ENCODE measurements around the gene FRAT2.
"Not testable (repeated sequence)": the region's sequence is repeated elsewhere in the genome, so short reads cannot be mapped to it uniquely, and the experiment has no call there.

FRAT2 gene

DNA sequence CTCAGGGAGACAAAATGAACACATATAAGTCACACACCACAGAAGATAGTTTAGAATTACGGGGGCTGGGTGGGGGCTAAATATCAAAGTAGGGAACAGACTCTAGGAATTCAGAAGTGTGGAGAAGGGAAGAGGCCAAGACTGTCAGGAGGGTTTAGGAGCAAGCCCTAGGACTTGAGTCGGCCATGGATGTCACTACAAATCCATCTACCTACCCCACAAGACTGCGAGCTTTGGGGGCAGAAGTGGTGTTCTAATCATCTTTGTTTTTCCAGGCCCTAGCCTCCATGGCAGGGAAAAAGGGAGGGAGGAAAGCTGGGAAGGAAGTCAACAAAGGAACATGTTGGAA lies 36.3 kb downstream of the FRAT2 start:
- TF ChIP-seq, protein P1, sequence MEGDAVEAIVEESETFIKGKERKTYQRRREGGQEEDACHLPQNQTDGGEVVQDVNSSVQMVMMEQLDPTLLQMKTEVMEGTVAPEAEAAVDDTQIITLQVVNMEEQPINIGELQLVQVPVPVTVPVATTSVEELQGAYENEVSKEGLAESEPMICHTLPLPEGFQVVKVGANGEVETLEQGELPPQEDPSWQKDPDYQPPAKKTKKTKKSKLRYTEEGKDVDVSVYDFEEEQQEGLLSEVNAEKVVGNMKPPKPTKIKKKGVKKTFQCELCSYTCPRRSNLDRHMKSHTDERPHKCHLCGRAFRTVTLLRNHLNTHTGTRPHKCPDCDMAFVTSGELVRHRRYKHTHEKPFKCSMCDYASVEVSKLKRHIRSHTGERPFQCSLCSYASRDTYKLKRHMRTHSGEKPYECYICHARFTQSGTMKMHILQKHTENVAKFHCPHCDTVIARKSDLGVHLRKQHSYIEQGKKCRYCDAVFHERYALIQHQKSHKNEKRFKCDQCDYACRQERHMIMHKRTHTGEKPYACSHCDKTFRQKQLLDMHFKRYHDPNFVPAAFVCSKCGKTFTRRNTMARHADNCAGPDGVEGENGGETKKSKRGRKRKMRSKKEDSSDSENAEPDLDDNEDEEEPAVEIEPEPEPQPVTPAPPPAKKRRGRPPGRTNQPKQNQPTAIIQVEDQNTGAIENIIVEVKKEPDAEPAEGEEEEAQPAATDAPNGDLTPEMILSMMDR (IDR thresholded peaks at IDR 0.05; ENCODE audit: extremely low read depth, missing control alignments), result no peak
- DNase-seq (ENCODE audit: low spot score), result no peak

DNA sequence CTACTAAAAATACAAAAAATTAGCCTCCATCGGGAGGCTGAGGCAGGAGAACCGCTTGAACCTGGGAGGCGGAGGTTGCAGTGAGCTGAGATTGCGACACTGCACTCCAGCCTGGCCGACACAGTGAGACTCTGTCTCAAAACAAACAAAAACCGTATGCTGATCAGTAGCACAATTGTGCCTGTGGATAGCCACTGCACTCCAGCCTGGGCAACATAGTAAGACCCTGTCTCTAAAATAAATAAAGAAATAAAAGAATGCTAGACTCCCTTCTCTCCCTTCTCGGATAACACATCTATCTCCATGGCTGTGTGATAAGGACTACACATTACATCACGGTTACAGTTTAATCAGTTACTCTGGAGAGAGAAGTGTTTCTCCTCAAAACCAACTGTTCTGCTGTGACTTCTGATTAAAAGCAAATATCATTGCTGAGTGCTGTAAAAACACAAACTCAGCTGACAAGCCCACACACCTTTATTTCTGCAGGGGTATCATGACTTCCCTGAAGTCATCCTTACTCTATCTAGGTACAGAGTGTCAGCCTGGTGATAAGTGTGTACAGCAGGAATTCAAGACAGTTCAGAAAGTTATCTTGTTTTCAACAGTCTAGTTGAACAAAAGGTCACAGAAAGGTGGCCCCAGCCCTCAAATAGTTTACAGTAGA lies 36.8 kb downstream of the FRAT2 start:
- TF ChIP-seq, protein P1 (IDR thresholded peaks at IDR 0.05; ENCODE audit: extremely low read depth, missing control alignments), result no peak
- DNase-seq (ENCODE audit: low spot score), result no peak

- TF ChIP-seq, protein P1 (IDR thresholded peaks at IDR 0.05; ENCODE audit: extremely low read depth, missing control alignments), result no peak
- no peak for DNase-seq (ENCODE audit: low spot score)
Measured at GRCh38 chr10:97292862-97293198, 41.7 kb downstream of the FRAT2 start.

DNA sequence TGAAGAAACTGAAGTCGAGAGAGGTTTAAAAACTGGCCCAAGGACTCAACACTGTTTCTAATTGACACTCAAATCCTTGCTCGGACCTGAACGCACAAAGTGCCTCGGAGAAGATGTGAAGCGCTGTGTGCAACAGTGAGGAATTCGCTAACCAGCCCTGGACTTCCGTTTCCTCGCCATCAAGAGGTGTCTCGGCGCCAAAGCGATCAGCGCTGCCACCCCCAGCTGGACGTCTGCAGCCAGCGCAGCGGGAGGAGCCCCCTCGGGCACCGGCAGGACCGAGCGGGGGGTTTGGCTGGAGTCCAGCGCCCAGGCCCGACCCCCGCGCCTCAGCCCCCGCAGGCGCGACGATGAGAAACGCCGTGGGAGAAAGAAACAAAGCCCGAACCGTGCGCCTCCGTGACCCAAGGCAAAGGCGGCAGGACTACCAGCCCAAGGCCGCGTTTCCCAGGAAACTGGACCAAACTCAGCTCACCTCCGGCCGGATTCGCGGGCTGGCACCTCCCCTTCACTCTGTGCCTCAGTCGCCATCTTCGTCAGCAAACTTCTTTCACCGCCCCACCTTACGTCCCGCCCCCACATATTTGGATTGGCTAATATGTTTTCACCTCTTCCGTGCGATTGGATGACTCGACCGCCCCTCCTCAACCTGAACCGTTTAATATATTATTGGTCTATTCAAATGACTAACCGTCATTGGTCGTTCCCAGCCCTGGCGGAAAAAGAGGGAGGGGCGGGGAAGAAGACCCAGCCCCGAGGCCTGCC lies 42.2 kb downstream of the FRAT2 start, which contains the start of gene ARHGAP19:
Gene ARHGAP19, minus strand, starts transcription at position 541 of the 765 bp plus-strand sequence. Its CDS starts 10 bp downstream, at position 531.
- peak; percentile 95 for DNase-seq (ENCODE audit: low spot score)
- TF ChIP-seq, protein P1 (IDR thresholded peaks at IDR 0.05; ENCODE audit: extremely low read depth, missing control alignments), result no peak

DNA sequence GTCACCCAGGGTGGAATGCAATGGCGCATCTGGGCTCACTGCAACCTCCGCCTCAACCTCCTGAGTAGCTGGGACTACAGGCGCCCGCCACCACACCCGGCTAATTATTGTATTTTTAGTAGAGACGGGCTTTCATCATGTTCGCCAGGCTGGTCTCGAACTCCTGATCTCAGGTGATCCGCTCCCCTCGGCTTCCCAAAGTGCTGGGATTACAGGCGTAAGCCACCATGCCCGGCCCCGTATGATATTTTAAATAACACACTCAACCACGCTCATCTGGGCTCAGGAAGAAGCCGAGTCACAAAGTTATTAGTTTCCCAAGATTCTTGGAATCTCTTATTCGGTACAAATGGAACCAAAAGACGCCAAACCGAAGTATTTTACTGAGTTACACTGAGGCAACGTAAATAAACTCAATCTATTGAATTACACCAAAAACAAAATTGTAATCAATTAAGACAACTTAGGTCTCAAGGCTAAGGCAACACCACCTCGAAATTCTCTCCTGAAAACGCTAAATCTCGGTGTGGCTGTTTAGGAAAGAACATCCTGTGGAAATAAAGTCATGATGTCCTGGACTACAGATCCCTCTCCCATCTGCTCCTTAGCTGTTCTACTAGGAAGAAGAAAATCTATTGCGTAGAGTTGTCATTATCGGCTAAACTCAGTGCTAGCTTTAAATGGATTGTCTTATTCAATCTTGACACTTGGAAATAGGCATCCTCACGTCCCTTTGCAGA lies 43.0 kb downstream of the FRAT2 start:
- TF ChIP-seq, protein P1 (IDR thresholded peaks at IDR 0.05; ENCODE audit: extremely low read depth, missing control alignments), result no peak
- no peak for DNase-seq (ENCODE audit: low spot score)

DNA sequence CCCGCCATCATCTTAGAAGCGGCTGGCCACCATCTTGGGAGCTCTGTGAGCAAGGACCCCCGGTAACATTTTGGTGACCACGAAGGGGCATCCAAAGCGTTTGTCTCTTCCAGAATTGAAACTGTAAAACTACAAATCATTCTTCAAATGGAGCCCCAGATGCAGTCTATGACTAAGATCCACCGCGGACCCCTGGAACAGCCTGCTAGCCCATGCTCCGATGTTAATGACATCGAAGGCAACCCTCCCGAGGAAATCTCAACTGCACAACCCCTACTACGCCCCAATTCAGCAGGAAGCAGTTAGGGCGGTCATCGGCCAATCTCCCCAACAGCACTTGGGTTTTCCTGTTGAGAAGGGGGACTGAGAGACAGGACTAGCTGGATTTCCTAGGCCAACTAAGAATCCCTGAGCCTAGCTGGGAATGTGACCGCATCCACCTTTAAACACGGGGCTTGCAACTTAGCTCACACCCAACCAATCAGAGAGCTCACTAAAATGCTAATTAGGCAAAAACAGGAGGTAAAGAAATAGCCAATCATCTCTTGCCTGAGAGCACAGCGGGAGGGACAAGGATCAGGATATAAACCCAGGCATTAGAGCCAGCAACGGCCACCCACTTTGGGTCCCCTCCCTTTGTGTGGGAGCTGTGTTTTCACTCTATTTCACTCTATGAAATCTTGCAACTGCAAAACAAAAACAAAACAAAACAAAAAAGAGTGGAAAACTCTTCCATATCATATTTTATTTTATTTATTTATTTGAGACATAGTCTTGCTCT lies 43.8 kb downstream of the FRAT2 start:
- not testable (repeated sequence) for DNase-seq (ENCODE audit: low spot score)

GRCh38 chr10:97290076-97290475 lies 44.5 kb downstream of the FRAT2 start:
- not testable (repeated sequence) for DNase-seq (ENCODE audit: low spot score)

Data from GM20000 (cell line).